COLO668 (cell line): ENCODE results near the gene SCYL1.

Experiments used
- DNase-seq: peaks from one replicate; lab custom pipeline; 2025; ENCODE audit not compliant: unreplicated experiment; lab: John Stamatoyannopoulos, UW

The SCYL1 gene

DNA sequence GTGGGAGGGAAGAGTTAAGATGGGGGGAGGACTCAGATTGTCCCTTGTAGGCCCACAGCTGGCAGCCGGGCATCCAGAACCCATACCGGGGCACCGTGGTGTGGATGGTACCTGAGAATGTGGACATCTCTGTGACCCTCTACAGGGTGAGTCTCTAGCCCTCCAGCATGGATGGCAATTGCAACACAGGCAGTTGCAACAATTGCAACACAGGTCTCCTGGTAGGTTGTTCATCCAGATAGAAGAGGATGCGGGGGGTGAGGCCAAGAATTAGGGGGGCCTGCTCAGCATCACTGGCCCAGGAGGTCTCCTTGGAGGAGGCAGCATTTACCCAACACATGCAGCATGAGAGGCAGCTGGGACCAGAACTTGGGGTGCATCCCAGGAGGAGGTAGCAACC, 54.4 kb downstream of the SCYL1 start:
- no peak for DNase-seq

DNA sequence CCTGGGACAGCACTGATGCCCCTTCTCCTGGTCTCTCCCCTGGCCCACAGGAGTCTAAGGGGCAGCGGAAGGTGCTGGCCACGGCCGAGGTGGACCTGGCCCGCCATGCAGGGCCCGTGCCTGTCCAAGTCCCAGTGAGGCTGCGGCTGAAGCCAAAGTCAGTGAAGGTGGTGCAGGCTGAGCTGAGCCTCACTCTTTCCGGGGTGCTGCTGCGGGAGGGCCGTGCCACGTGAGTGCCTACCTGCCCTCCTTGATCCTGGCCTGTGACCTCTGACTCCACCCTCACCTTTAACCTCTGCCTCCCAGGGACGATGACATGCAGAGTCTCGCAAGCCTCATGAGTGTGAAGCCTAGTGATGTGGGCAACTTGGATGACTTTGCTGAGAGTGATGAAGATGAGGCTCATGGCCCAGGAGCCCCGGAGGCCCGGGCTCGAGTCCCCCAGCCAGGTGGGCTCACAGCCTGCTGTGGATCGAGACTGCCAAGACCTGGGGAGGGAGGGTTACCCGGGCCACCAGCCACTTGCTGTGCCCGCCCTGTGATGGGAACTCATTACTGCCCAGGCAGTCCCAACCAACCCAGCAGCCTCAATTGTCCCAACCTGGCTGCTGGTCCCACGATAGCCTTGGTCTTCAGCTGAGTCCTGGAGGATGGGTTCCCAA, 55.3 kb downstream of the SCYL1 start:
- DNase-seq, result no peak

DNA sequence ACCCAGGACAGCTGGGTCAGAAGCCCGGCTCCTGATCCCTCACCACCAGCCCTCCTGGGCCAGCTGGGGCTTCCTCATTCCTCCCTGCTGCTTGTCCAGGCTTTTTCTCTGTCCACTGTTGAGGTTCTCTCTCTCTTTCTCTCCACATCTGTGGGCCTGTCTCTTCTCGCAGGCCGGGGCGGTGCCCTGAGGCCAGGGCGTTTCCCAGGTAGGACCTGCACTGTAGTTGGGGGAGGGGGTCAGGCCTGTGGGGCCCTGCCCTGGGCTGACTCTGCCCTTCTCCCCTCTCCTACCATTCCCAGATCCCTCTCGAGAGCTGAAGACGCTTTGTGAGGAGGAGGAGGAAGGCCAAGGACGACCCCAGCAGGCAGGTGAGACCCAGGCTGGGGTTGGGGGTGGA, 55.9 kb downstream of the SCYL1 start:
- DNase-seq, result no peak

DNA sequence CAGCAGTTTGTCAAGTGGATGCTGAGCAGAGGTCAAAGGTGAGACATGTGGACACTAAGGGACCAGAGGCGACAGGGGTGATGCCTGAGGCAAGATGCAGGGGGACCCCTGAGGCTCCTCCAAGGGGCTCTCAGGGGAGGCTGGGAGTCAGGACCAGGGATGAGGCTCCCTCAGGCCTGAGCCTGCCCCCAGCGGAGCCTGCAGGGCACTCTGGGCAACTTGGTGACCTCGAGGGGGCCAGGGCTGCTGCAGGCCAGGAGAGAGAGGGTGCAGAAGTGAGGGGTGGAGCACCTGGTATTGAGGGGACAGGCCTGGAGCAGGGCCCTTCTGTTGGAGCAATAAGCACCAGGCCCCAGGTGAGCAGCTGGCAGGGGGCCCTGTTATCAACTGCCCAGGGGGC, 57.0 kb downstream of the SCYL1 start:
- no peak for DNase-seq

DNA sequence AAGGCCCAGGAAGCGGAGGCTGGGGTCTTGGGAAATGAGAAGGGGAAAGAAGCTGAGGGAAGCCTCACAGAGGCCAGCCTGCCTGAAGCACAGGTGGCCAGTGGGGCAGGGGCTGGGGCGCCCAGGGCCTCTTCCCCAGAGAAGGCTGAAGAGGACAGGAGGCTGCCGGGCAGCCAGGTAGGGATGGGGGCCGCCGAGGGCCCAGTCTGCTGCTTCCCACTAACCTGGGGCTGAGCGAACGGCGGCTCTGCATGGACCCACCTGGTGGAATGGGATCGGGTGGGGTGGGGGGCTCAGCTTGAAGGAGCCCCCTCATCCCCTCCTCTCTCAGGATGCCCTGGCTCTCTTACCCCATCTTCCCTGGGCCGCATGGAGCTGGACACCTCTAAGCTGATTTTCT, 58.7 kb downstream of the SCYL1 start:
- no peak for DNase-seq

DNA sequence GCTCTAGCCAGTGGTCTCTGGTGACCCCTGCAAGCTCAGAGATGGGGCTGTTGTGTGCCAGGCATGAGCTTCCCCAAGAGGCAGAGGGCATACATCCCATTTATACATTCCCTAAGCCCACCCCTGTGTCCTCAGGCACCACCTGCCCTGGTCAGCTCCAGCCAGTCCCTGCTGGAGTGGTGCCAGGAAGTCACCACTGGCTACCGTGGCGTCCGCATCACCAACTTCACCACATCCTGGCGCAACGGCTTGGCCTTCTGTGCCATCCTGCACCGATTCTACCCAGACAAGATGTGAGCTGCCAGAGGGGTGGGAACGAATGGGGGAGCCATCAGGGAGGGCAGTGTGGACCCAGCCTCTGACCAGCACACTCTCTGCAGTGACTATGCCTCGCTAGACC, 59.2 kb downstream of the SCYL1 start:
- DNase-seq, result no peak

DNA sequence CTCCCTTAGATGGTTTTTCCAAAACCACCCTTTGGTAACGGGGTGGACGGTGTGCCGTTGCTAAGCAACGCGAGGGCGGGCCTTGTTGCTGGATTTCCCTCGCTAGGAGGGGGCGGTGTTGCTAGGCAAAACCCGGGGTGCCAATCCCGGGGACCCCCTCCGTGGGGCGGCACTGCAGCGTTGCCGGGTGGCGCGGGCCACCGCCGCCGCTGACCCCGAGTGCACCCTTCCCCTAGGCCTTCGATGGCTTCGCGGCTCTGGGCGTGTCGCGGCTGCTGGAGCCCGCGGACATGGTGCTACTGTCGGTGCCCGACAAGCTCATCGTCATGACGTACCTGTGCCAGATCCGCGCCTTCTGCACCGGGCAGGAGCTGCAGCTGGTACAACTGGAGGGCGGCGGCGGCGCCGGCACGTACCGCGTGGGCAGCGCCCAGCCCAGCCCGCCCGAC, 59.9 kb downstream of the SCYL1 start:
- DNase-seq, result no peak

DNA sequence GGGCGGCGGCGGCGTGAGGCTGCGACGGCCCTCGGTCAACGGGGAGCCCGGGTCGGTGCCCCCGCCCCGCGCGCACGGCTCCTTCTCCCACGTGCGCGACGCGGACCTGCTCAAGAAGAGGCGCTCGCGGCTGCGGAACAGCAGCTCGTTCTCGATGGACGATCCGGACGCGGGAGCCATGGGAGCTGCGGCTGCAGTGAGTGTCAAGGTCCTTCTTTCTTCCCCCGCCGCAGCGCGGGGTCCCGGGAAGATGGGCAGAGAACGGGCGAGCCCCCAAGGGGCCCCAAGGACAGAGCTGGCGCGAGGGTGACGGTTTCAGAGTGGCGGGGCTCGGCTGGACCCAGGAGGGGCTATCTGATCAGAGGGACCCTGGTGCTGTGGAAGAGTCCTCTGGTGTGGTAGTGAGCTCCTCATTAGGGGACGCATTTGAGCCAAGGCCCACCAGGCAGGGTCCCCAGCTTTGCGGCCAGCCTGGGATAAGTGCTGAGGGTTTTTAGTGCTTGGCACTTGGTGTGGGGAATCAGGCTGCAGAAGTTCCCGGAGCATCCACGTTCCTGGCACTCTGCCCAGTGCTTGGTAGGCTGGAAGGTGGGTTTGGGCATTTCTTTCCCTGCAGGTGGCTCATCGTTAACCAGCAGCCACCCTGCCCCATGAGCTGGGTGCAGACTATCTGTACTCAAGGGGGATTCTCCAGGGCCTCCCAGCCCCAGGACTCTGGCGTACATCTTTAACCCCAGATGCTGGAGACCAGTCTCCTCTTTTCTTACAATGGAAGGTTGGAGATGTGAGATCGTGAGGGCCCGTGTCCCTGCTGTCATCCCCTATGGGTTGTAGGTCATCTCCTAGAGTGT, 60.7 kb downstream of the SCYL1 start:
- peak; percentile 38 for DNase-seq

DNA sequence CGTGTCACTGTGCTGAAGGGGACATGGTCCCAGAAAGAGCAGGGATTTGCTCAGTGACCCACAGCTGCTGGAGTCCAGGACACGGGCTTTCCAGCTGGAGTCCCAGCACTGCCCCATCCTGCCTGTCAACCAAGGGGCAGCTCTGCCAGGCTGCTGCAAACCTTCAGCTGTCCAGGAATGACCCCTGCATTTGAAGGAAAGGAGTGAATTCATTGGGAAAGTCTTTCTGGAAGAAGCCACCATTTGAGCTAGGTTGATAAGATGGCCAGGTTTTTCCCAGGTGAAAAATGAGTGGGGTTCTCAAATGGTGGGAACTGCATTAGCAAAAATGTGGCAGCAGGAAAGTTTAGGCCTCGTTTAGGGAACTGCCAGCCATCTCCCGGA, 61.4 kb downstream of the SCYL1 start:
- DNase-seq, result no peak

DNA sequence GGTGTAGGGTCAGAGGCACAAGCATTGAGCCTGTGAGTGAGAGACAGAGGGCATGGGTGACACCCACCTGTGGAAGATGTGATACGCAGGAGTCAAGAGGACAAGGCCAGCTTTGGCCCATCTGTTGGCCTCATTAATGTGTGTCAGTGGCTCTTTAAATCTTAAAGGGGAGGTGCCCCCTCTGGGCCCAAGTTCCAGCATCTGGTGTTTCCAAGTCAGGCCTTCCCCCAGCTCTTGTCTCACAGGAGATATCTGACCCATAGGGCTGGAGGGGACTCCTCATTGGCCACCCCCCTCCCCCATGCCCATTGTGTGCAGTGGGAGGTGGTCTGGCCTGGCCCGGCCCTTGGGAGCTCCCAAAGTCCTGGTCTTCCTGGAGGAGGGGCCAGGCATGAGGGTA, 61.8 kb downstream of the SCYL1 start:
- DNase-seq, result no peak
